GM19463 (cell line): ENCODE results near the gene RAD51B.
A peak's percentile ranks its signal among the peaks of the same experiment; 100 is the strongest.
"Not testable (repeated sequence)": the region's sequence is repeated elsewhere in the genome, so short reads cannot be mapped to it uniquely, and the experiment has no call there.

Experiments used
- ATAC-seq: cut with Tn5 transposase; IDR thresholded peaks from one replicate; pipeline ENCODE4 v1.9.1; 2021; ENCODE audit warnings: mild to moderate bottlenecking, moderate library complexity; ENCODE audit not compliant: unreplicated experiment

The RAD51B gene

DNA sequence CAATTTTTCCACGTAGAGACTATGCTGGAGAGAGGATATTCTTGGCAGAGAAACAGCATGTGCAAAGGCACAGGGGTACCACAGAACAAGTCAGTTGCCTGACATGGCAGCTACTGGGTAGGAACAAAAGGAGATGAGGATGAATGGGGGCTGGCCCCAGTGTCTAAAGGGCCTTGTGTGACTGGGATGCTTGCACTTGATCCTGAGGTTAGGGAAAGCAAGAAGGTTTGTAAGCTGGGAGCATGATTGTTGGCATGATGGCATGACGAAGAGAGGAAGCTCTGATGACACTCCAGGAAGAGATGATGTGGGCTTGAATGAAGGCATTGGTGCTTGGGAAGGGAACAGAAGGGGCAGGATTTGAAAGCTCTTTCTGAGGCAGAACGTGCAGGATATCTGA is 834.2 kb downstream of the RAD51B start:
- ATAC-seq, result no peak

GRCh38 chr14:68654471-68654941 is 834.9 kb downstream of the RAD51B start:
- ATAC-seq, result no peak

DNA sequence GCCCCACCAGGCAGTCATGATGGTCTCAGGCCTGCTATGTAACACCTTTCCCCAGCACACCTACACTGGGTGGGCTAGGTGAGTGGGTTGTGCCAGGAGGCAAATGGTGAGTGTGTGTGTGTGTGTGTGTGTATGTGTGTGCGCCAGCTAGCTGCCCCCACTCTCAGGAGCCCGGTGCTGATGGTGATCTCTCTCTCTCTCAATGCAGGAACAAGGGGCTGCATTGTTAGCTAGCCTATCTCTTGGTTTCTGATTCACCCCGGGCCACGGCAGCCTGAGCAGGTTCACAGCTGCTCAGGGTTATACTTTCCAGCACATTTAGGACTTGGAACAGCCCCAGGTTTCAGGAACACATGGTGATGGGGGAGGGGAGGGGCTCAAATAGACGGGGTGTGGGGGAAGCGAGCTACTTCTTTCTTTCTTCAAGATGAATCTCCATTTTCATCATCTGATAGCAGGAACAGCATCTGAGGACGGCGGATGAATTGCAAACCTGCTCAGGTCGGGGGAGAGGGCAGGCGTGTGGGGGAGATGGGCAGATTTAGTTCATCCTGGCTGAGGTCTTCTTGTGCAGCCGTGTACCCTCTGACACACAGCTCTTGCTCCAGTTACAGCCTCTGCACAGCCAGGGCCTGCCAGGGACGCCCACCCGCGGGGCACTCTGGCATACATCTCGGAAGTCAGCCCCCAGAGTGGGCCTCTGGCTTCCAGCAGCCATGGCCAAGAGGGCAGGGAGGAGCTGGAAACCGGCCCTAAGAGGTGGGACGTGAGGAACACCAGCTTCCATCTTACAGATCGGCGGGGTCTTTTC is 835.6 kb downstream of the RAD51B start:
- no peak for ATAC-seq

- ATAC-seq, result no peak
Observed at GRCh38 chr14:68655911-68656316, 836.3 kb downstream of the RAD51B start.

GRCh38 chr14:68656452-68656851 is 836.9 kb downstream of the RAD51B start:
- no peak for ATAC-seq

- ATAC-seq, result no peak
Observed at GRCh38 chr14:68657300-68658028, 837.9 kb downstream of the RAD51B start.

DNA sequence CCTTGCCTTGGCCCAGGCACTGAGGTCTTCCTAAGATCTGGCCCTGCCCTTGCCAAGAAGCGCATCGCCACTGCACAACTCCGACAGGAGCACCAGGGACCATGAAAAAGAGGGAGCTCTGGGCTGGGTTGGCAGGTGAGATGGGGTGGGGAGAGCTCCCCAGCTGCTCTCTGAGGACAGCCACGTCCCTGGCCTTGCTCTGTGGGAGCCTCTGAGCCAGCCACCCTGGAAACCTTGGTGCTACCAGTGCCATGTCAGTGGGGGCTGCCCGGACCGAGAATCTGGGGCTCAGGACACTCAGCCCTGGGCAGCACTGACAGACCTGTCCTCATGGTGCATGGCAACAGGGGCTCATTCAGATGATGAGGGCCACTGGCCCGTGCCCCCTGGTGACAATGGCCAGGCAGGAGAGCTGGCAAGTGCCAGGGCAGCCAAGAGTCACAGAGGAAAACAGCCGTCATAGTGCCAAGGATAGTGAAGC is 838.5 kb downstream of the RAD51B start:
- no peak for ATAC-seq

GRCh38 chr14:68658943-68659931 is 839.7 kb downstream of the RAD51B start:
- no peak for ATAC-seq

GRCh38 chr14:68660495-68660894 is 840.9 kb downstream of the RAD51B start:
- no peak for ATAC-seq

- ATAC-seq, result no peak
Observed at GRCh38 chr14:68661226-68662225, 841.9 kb downstream of the RAD51B start.

GRCh38 chr14:68662392-68662791 is 842.8 kb downstream of the RAD51B start:
- no peak for ATAC-seq

DNA sequence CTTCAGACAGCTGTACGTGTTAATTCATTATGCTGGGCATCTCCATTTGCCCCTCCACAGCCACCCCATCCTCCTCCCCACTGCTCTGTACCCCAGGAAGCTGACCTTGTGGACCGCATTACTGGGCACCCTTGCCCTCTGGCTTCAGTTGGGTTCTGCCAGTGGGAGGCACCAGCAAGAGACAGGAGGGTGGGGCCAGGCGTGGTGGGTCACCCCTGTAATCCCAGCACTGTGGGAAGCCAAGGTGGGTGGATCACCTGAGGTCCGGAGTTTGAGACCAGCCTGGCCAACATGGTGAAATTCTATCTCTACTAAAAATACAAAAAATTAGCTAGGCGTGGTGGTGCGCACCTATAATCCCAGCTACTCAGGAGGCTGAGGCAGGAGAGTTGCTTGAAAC is 843.2 kb downstream of the RAD51B start:
- ATAC-seq, result not testable (repeated sequence)

DNA sequence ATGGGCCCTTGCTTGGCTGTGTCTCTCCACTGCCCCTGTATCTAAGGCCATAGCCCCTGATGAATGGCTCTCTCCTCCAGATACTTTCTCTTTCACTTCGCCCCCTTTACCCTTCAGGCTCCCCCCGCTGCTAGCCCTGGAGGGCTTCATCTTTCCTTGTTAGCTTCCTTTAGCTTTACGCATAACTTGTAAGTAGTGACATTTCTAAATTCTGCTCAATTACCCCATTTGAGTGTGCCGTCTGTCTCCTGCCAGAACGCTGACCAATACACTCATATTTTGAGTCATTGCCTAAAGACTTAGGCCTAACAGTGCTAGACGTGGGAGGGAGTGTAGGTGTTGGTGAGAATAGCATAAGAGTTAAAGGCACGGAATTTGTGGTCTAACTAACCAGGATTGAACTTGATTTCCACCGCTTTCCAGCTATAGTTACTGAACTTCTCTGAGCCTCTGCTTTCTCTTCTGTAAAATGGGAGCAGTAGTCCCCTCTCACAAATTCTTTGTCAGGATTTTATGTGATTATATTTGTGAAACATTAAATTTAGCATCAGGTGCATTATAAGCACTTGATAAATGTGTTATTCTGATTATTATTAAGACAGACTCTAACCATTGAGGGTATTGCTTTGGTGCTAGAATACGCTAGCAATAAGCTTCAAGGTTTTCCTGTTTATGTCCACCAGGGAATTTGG is 844.0 kb downstream of the RAD51B start:
- ATAC-seq, result peak; percentile 81

DNA sequence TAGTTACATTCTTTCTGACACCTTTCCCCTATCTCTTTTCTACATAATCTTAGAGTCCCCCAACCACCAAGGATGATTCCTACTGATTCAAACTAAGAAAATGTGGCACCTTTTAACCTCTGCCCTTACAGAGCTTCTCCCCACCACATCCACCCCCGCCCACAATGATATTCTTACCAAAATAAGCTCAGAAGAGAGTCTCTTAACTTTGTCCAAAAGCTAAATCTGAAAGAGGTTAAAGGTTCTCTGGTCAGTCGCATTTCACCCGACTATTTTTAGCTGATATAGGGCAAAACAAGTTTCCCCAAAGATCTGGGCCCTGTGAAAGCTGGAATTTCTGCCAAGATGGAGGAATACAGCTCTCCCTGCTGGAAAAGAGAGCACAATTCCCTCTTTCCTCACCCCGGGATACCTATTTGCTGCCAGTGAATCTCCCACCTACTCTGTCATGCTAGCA is 844.7 kb downstream of the RAD51B start:
- no peak for ATAC-seq

GRCh38 chr14:68665131-68665530 is 845.6 kb downstream of the RAD51B start:
- no peak for ATAC-seq

DNA sequence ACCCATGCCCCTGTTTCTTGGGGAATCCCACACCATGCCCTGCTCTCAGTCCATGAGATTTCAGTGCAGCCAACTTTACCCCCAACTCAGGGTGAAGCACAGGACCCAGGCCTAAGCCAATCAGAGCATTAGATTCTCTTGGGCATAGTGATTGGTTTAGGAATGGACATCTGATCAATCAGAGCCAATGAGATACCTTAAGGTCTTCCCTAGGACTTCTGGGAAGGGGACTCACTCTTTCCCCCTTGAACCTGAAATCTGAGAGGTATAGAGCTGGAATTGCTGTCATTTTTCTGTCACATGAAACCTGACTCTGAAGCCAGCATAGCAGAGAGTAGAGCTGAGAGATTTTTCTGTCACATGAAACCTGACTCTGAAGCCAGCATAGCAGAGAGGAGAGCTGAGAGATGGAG is 846.2 kb downstream of the RAD51B start:
- no peak for ATAC-seq

DNA sequence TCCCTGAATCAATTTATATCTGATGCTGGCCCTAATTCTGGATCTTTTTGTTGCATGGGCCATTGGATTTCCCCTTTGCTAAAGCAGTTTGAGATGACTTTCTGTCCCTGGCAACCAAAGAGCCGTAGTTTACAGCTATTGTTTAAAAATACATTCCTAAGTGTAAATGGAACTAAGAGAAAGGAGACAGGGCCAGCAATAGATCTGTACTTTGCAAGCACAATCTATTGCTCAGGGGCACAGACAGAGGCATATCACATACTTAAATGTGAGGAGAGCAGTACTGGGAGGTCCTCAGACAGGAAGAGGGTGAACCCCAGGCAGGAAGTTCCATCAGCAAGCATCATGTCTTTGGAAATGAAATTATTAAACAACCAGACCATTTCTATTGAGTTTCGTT is 846.7 kb downstream of the RAD51B start:
- no peak for ATAC-seq

- ATAC-seq, result no peak
Observed at GRCh38 chr14:68666899-68667298, 847.3 kb downstream of the RAD51B start.

GRCh38 chr14:68667313-68667791 is 847.8 kb downstream of the RAD51B start:
- no peak for ATAC-seq
